H1 (cell line): Measurements from ENCODE around the gene RILPL1. TPM values are rescaled to one million over a fixed set of nuclear protein-coding genes. Genes with fewer than 3 reads are reported as not detected.

ENCODE experiments used
- CTCF ChIA-PET: fragments of 300-600 bp; sonication (Branson Sonifier 250); formaldehyde crosslinking; loops from one replicate; lab custom pipeline; 2021; ENCODE audit not compliant: partially characterized antibody; lab: Charles Lee
- POLR2A ChIA-PET: fragments of 300-600 bp; sonication (Branson Sonifier 250); formaldehyde crosslinking; loops from one replicate; lab custom pipeline; 2021; ENCODE audit warnings: inconsistent platforms; ENCODE audit not compliant: partially characterized antibody; lab: Charles Lee
- DNase-seq, 2 experiments: peaks; one replicate each; pipeline versions ENCODE4 v3.0.0 to v3.0.0-alpha.2; 2010 to 2022; ENCODE audit warnings: low spot score in 2 of 2, low read depth in 1 of 2, mixed read lengths in 1 of 2
- FAIRE-seq: peaks from 2 replicates; lab custom pipeline; 2011; peaks lifted over from hg19 to GRCh38; lab: Jason Lieb, UNC
- H2AFZ ChIP-seq: 2 replicates; pipeline ENCODE4 v1.8.1; 2012; ENCODE audit warnings: low read length, inconsistent platforms
- H2AK5ac ChIP-seq: 2 replicates; pipeline ENCODE4 v1.6.1; 2013; ENCODE audit warnings: low read depth, low read length
- H2BK120ac ChIP-seq: replicated peaks from 2 replicates; pipeline ENCODE3; 2013; ENCODE audit warnings: low read depth, low read length, inconsistent platforms
- H2BK12ac ChIP-seq: 2 replicates; pipeline ENCODE4 v1.6.1; 2013; ENCODE audit warnings: low read depth, low read length
- H2BK15ac ChIP-seq: 2 replicates; pipeline ENCODE4 v1.6.1; 2013; ENCODE audit warnings: low read length
- H2BK20ac ChIP-seq: 2 replicates; pipeline ENCODE4 v1.6.1; 2013; ENCODE audit warnings: low read length
- H2BK5ac ChIP-seq: 2 replicates; pipeline ENCODE4 v1.6.1; 2013; ENCODE audit warnings: low read depth, low read length
- H3K14ac ChIP-seq: 2 replicates; pipeline ENCODE4 v1.6.1; 2013; ENCODE audit warnings: inconsistent platforms; ENCODE audit not compliant: insufficient read length
- H3K18ac ChIP-seq: 2 replicates; pipeline ENCODE4 v1.6.1; 2013; ENCODE audit warnings: low read length; ENCODE audit errors: extremely low read depth
- H3K23ac ChIP-seq: 2 replicates; pipeline ENCODE4 v1.6.1; 2013; ENCODE audit warnings: inconsistent platforms; ENCODE audit not compliant: insufficient read length
- H3K23me2 ChIP-seq: 2 replicates; pipeline ENCODE4 v1.6.1; 2013; ENCODE audit warnings: low read depth, low read length
- H3K27ac ChIP-seq: 2 replicates; pipeline ENCODE4 v1.6.1; 2011; ENCODE audit warnings: low read depth, low read length, inconsistent platforms
- H3K27me3 ChIP-seq, 4 experiments: replicated peaks in 1 of 4; 1 replicate in 1 of 4; 2 replicates in 3 of 4; pipeline versions ENCODE4 v1.6.1 to v1.8.1; 2011 to 2013; ENCODE audit warnings: low read length in 3 of 4, mild to moderate bottlenecking in 3 of 4, inconsistent platforms in 2 of 4, mixed read lengths in 2 of 4, moderate library complexity in 1 of 4; ENCODE audit not compliant: control insufficient read depth in 3 of 4, insufficient read depth in 3 of 4; ENCODE audit errors: extremely low read depth in 1 of 4
- H3K36me3 ChIP-seq, 4 experiments: 2 replicates each; pipeline versions ENCODE4 v1.6.1 to v1.8.1; 2011 to 2013; ENCODE audit warnings: mild to moderate bottlenecking in 4 of 4, low read length in 3 of 4, moderate library complexity in 2 of 4, control low read depth in 1 of 4, inconsistent platforms in 1 of 4; ENCODE audit not compliant: insufficient read depth in 4 of 4, control insufficient read depth in 2 of 4
- H3K4ac ChIP-seq: replicated peaks from 2 replicates; pipeline ENCODE3; 2013; ENCODE audit warnings: low read length, low read depth, mixed read lengths, inconsistent platforms; ENCODE audit not compliant: insufficient read length
- H3K4me1 ChIP-seq, 4 experiments: replicated peaks in 1 of 4; 1 replicate in 1 of 4; 2 replicates in 3 of 4; pipeline versions ENCODE4 v1.6.1 to v1.8.1; 2011 to 2013; ENCODE audit warnings: low read length in 3 of 4, inconsistent platforms in 2 of 4, mixed read lengths in 1 of 4; ENCODE audit not compliant: insufficient read depth in 4 of 4, control insufficient read depth in 3 of 4
- H3K4me2 ChIP-seq, 2 experiments: 2 replicates each; pipeline versions ENCODE4 v1.6.1 to v1.8.1; 2011 to 2013; ENCODE audit warnings: low read depth in 2 of 2, low read length in 2 of 2, control low read depth in 1 of 2, inconsistent platforms in 1 of 2, mild to moderate bottlenecking in 1 of 2; ENCODE audit not compliant: insufficient read depth in 1 of 2
- H3K4me3 ChIP-seq, 4 experiments: fragments of 200-600, 300-600 bp in 1 of 4; sonication (generic), shearing (Covaris generic), sonication (Bioruptor Twin) in 1 of 4; 2 replicates each; pipeline versions ENCODE4 v1.5.1 to v1.8.1; 2011 to 2016; ENCODE audit warnings: low read length in 4 of 4, low read depth in 3 of 4, control low read depth in 2 of 4, inconsistent platforms in 2 of 4, mild to moderate bottlenecking in 2 of 4, mixed read lengths in 1 of 4, moderate library complexity in 1 of 4; ENCODE audit not compliant: insufficient read depth in 2 of 4; ENCODE audit errors: extremely low read depth in 1 of 4
- H3K56ac ChIP-seq: replicated peaks from 2 replicates; pipeline ENCODE3; 2013; ENCODE audit warnings: low read depth, mild to moderate bottlenecking, mixed read lengths, low read length, inconsistent platforms; ENCODE audit not compliant: insufficient read length
- H3K79me1 ChIP-seq: 2 replicates; pipeline ENCODE4 v1.6.1; 2013; ENCODE audit warnings: low read depth, low read length, control low read depth
- H3K79me2 ChIP-seq, 2 experiments: 2 replicates each; pipeline versions ENCODE4 v1.6.1 to v1.8.1; 2012 to 2013; ENCODE audit warnings: low read length in 2 of 2, mild to moderate bottlenecking in 2 of 2, inconsistent platforms in 1 of 2; ENCODE audit not compliant: insufficient read depth in 2 of 2, control insufficient read depth in 1 of 2
- H3K9ac ChIP-seq, 4 experiments: replicated peaks in 1 of 4; 1 replicate in 1 of 4; 2 replicates in 3 of 4; pipeline versions ENCODE4 v1.6.1 to v1.8.1; 2011 to 2013; ENCODE audit warnings: low read depth in 3 of 4, low read length in 3 of 4, control low read depth in 2 of 4, mild to moderate bottlenecking in 2 of 4, moderate library complexity in 2 of 4, inconsistent platforms in 1 of 4; ENCODE audit errors: extremely low read depth in 1 of 4
- H3K9me3 ChIP-seq, 2 experiments: 2 replicates each; pipeline versions ENCODE4 v1.6.1 to v1.8.1; 2012 to 2013; ENCODE audit warnings: mild to moderate bottlenecking in 2 of 2, moderate library complexity in 2 of 2, control low read depth in 1 of 2, inconsistent platforms in 1 of 2, low read depth in 1 of 2, low read length in 1 of 2, mixed read lengths in 1 of 2; ENCODE audit not compliant: insufficient read depth in 2 of 2
- H4K20me1 ChIP-seq, 2 experiments: replicated peaks in 1 of 2; 2 replicates each; pipeline versions ENCODE3 to v1.8.1; 2011 to 2013; ENCODE audit warnings: inconsistent platforms in 2 of 2, low read length in 2 of 2, mild to moderate bottlenecking in 1 of 2; ENCODE audit not compliant: insufficient read depth in 2 of 2, control insufficient read depth in 1 of 2
- H4K5ac ChIP-seq: 2 replicates; pipeline ENCODE4 v1.6.1; 2013; ENCODE audit warnings: low read length, low read depth, mixed read lengths, inconsistent platforms; ENCODE audit not compliant: insufficient read length
- H4K8ac ChIP-seq: 2 replicates; pipeline ENCODE4 v1.8.0; 2013; ENCODE audit warnings: mild to moderate bottlenecking, moderate library complexity, low read length, inconsistent platforms; ENCODE audit not compliant: insufficient read depth; ENCODE audit errors: extremely low read depth
- H4K91ac ChIP-seq: replicated peaks from 2 replicates; pipeline ENCODE3; 2013; ENCODE audit warnings: low read length, mixed read lengths, inconsistent platforms; ENCODE audit not compliant: insufficient read length
- BCL11A ChIP-seq, 2 experiments: IDR thresholded peaks; one replicate each; pipeline ENCODE4 v1.6.1; 2011; ENCODE audit warnings: low read depth in 2 of 2, low read length in 2 of 2, mild to moderate bottlenecking in 2 of 2
- KDM1A ChIP-seq: fragments of 200-600, 300-600 bp; sonication (generic); IDR thresholded peaks from 2 replicates; pipeline ENCODE4 v1.7.1; 2016; ENCODE audit warnings: mild to moderate bottlenecking, low read length, borderline replicate concordance
- SIN3A ChIP-seq, 2 experiments: IDR thresholded peaks in 1 of 2; conservative IDR thresholded peaks in 1 of 2; 2 replicates each; pipeline ENCODE4 v1.6.1; 2011 to 2012; ENCODE audit warnings: low read length in 2 of 2, improper control_type of control experiment in 1 of 2, low read depth in 1 of 2, mild to moderate bottlenecking in 1 of 2
- TEAD4 ChIP-seq: IDR thresholded peaks from 2 replicates; pipeline ENCODE4 v1.6.1; 2012; ENCODE audit warnings: low read depth, low read length, inconsistent platforms, mixed read lengths
- YY1 ChIP-seq: IDR thresholded peaks from 2 replicates; pipeline ENCODE4 v1.6.1; 2011; ENCODE audit warnings: low read depth, mild to moderate bottlenecking, low read length
- WGBS, 2 experiments: shearing (Covaris generic) in 1 of 2; methylation state at CpG; one replicate each; pipeline versions ENCODE4 v1.1.6 to v1.1.7; 2013 to 2015; ENCODE audit warnings: low lambda C conversion rate in 2 of 2, mixed read lengths in 2 of 2, inconsistent platforms in 1 of 2, low coverage in 1 of 2, missing lambda C conversion rate in 1 of 2; ENCODE audit not compliant: insufficient replicate concordance in 2 of 2, insufficient coverage in 1 of 2, insufficient read length in 1 of 2; ENCODE audit errors: extremely low coverage in 1 of 2, missing lambda C conversion rate in 1 of 2; 5-methylcytosine and 5-hydroxymethylcytosine counted together
- polyA plus RNA-seq, 7 experiments: library from polyadenylated mRNA; depleted of rRNA in 3 of 7; stranded (reverse) in 5 of 7; unstranded in 2 of 7; fragments of >200 nt in 5 of 7; fragments of 200-250 nt in 2 of 7; gene quantifications; 1 replicate in 5 of 7; 2 replicates in 1 of 7; 4 replicates in 1 of 7; pipeline versions ENCODE4 v1.2.1 to v1.2.3, GENCODE V29; 2011 to 2013; ENCODE audit warnings: missing spikeins in 2 of 7, mixed read lengths in 2 of 7
- total RNA-seq: library from RNA; stranded (reverse); fragmentation: NEBNext Ultra II Directional; extraction: Animal tissue kit (Norgen Biotek cat#: 25700); gene quantifications from 2 replicates; pipeline ENCODE4 v1.2.1, GENCODE V29; 2021

RILPL1 gene
- total and polyA plus RNA-seq, 2 of the 8 experiments (the other 6 are each of a cell fraction or from before 2014, with no cell fraction given) = 6.7 to 9.4 TPM

GRCh38 chr12:123450636-123451035 is 82.9 kb downstream of the RILPL1 start:
- Histone ChIP-seq H2AFZ (no peak overlapping the region), H3K14ac (no peak overlapping the region), H4K20me1 (no peaks in the 10 kb centered on the region), H3K79me2 (no peaks in the 10 kb centered on the region), H3K18ac (no peak overlapping the region), H3K27ac (no peak overlapping the region), H3K4me1 (peaks cover 0 to 2% (median 0%) of the 10 kb centered on the region in 4 experiments; a peak in 1 of 7 replicates), H2BK120ac (no peak overlapping the region), H2BK5ac (no peak overlapping the region), H2BK15ac (no peak overlapping the region), H3K56ac (no peak overlapping the region), H2BK20ac (no peak overlapping the region), H3K9ac (no peak overlapping the region), H3K23me2 (no peaks in the 10 kb centered on the region), H3K36me3 (no peaks in the 10 kb centered on the region), H3K4me3 (no peak overlapping the region), H3K23ac (no peak overlapping the region), H4K8ac (no peak overlapping the region), H4K91ac (no peak overlapping the region), H3K4me2 (no peak overlapping the region), H3K9me3 (no peaks in the 10 kb centered on the region), H2BK12ac (no peak overlapping the region), H4K5ac (no peak overlapping the region), H3K79me1 (no peaks in the 10 kb centered on the region), H3K27me3 (no peaks in the 10 kb centered on the region), H2AK5ac (no peak overlapping the region), H3K4ac (no peak overlapping the region)
- CTCF ChIA-PET = interaction anchor here (0.6 kb wide), 1 partner anchor 1124 kb away, joined by 3 read pairs; no protein-coding TSS in a partner anchor
- DNase-seq = no peak
- TF ChIP-seq KDM1A (no peak), TEAD4 (no peak), YY1 (no peak), BCL11A (IDR thresholded peaks at IDR 0.05; ENCODE audit: low read depth in 2 of 2, low read length in 2 of 2) (no peak), SIN3A (conservative IDR thresholded peaks at IDR 0.05 in 1 of 2, IDR thresholded peaks at IDR 0.05 in 1 of 2; ENCODE audit: low read depth in 1 of 2, low read length in 2 of 2) (no peak)
- WGBS, 2 experiments = 93% methylated on average over 9 of the region's 9 CpGs; no CpG with 5 or more reads in 1 of the 2 experiments
- POLR2A ChIA-PET = no interaction called here
- no peak for FAIRE-seq
